Stimulated activated CD8-positive, alpha-beta memory T cell treated with anti-CD3 and anti-CD28 coated beads, Interleukin-2, amount 100 ng/mL, for 48 hours (primary cell): ENCODE results near the gene CERS5.
A peak's percentile ranks its signal among the peaks of the same experiment; 100 is the strongest.
"Not testable (repeated sequence)": the region's sequence is repeated elsewhere in the genome, so short reads cannot be mapped to it uniquely, and the experiment has no call there.

ENCODE experiments used
- DNase-seq, 2 donors: peaks; one replicate each; pipeline ENCODE4 v3.0.0-alpha.2; 2020; ENCODE audit warnings: low read depth in 2 of 2

Gene CERS5

DNA sequence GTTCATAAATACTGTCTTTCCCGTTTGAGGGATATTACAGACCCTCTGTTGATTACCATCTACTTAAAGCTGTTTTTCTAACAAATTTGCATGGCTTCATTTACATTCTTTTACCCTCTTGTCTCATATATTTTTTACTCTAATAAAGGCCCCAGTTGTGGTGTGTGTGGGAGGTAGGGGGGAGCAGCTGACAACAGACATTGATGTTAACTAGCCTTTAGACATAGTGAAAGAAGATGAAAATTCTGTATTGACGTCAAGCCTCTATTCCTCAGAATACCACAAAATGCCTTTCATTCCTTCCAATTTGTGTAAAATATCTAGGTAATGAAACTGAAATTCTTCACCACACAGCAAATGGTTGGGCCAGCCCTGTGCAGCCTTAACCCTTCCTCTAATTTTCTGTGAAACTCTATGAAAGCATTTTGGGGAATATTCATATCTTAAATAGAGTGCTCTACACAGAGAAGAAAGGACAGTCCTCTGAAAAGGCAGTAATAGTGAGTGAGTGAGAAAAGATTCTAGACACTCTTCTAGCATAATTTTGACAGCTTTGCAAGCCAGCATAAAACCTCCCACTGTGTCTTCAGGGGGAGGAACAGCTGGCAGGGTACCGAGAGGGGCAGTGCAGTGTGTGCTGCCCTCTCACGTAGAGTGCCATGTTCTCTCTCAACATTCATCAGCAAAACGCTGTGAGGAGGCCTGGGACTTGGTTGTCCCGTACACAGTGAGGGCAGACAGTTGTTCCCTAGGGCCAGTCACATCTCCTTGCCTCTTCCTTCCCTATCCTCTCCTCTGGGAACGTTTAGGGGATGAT is 20.1 kb upstream of the CERS5 start:
- DNase-seq = peak in 1 of 2 donors; percentile 49

DNA sequence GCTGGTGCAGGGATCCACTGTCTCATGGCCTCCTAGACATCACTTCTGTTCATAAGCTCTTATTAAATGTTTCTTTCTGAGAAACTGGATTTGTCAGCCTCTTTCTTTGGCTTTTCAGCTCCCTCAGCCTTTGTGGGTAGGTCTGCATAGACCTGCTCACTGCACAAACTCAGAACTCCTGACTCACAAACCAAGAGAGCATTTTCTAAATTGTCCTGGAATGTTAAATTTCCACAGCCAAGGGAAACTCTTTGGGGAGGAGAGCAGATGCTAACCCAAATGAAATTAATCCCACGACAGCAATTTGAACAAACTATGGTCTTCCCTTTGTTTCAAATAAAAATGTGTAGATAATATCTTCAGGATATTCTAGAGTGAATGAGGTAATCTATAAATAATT is 19.5 kb upstream of the CERS5 start:
- DNase-seq = no peak

- DNase-seq = no peak
Measured at GRCh38 chr12:50185970-50186663, 18.9 kb upstream of the CERS5 start.

GRCh38 chr12:50185301-50185895 is 18.2 kb upstream of the CERS5 start:
- DNase-seq = no peak

- no peak for DNase-seq
Measured at GRCh38 chr12:50184261-50184660, 17.1 kb upstream of the CERS5 start.

- no peak for DNase-seq
Measured at GRCh38 chr12:50182461-50182860, 15.3 kb upstream of the CERS5 start.

- no peak for DNase-seq
Measured at GRCh38 chr12:50181691-50182090, 14.5 kb upstream of the CERS5 start.

DNA sequence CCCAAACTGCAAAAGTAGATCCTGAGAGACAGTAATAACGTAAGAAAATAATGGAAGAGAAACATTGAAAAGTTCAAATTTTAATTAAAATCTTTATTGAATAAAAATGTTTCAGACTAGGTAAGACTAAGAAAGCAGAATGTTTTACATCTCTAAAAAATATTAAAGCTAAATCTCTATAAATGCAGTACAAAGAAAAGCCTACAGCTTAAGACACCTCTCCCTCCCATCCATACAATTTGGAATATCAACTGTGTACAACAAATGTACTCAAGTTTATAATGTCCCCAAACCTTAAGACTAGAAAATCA is 8.5 kb upstream of the CERS5 start:
- no peak for DNase-seq

- DNase-seq = no peak
Measured at GRCh38 chr12:50174971-50175715, 8.0 kb upstream of the CERS5 start.

- peak; percentile 48 to 53 for DNase-seq
Measured at GRCh38 chr12:50166799-50167048, 445 bp downstream of the CERS5 start.

DNA sequence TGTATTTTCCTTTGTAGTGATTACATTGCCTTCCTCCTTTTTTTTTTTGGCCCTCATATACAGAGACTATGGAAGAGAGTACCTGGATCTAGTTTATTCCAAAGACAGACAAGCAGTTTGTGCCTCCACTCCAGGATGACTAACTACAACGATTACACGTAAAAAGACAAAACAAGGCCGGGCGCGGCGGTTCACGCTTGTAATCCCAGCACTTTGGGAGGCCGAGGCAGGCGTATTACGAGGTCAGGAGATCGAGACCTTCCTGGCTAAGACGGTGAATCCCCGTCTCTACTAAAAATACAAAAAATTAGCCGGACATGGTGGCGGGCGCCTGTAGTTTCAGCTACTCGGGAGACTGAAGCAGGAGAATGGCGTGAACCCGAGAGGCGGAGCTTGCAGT is 2.2 kb downstream of the CERS5 start:
- no peak for DNase-seq

DNA sequence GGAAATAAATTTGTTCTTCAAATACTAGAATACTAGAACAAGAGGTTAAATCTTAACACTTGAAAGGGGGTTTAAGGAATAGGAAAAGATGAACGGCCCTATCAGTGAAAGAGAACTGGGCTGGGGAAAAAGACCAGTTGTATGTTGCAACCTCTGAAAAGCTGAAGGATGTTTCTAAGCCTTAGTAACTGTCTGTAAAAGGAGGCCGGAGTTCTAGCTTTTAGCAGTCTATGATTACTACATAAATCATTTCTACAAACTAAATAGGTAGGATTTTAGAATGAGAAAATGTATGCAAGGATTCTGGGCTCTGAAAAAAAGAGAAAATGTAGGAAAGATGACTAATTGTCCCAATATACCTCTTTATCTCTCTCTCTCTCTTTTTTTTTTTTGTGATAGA is 4.9 kb downstream of the CERS5 start:
- no peak for DNase-seq

DNA sequence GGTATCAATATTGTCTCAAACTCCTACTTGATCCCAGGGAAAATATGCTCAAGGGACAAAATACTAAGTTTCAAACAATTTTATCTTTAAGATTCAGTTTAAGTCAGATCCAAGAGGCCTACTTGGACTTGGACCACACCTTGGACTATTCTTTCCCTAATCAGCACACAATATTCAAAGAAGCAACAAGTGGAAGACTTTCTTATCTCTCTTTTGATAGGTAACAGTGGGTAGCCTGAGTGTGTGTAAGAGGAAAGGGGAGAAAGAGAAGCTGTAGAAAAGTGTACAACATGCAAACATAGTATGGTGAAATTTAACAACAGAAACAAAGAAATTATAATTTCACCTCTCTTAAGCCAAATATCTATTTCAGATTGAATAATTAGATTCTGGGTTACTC is 6.5 kb downstream of the CERS5 start:
- no peak for DNase-seq

DNA sequence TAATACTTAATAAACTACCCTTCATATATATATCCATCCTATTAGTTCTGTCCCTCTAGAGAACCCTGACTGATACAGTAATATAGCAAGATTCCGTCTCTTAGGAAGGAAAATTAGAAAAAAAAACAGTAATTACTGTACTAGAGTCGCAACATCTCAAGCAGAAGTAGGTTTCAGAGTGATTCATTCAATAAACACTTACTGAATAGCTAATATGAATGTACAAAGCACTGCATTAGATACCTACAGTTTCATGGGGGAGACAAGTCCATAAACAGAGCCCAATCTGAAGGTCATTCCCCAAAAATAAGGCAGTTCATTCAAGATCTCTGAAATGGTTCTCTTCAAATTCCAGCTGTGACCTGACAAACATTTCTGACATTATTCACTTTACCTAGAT is 9.9 kb downstream of the CERS5 start:
- no peak for DNase-seq

DNA sequence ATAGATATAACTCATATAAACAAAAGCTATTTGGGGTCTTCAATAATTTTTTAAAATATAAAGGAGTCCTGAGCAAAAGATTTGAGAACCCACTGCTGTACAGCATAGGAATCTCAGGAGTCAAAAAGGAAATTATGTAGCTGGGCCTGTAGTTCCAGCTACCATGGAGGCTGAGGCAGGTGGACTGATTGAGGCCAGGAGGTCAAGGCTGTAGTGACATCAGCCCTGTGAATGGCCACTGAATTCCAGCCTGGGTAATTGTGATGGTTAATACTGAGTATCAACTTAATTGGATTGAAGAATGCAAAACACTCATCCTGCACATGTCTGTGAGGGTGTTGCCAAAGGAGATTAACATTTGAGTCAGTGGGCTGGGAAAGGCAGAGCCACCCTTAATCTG is 10.5 kb downstream of the CERS5 start:
- no peak for DNase-seq

- DNase-seq = not testable (repeated sequence)
Measured at GRCh38 chr12:50154947-50155346, 12.2 kb downstream of the CERS5 start.

DNA sequence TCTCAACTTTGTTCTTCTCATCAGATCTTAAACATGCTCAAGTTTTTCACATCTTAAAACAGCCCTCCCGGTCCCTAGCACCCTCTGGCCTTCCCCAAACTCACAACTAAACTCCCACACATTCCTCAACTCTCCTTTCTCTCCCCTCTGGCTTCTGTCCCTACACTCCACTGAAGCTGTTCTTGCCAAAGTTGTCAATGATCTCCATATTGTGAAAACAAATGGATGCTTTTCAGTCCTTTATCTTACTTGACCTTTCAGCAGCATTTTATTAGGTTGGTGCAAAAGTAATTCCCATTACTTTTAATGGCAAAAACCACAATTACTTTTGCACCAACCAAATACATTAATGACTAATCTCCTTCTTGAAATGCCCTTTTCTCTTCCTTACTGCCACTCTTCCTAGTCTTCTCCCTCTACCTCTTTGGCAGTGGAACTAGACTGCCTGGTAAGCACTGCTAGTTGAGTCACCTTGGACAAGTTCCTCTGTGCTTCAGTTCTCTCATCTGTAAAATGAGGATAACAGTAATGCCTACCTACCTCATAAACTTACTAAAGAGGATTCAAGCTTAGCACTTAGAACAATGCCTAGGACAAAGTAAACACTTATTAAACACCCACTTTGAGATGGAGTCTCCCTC is 16.0 kb downstream of the CERS5 start:
- DNase-seq = no peak

GRCh38 chr12:50149311-50149710 is 17.9 kb downstream of the CERS5 start:
- DNase-seq = no peak

GRCh38 chr12:50148011-50148410 is 19.2 kb downstream of the CERS5 start:
- not testable (repeated sequence) for DNase-seq

- DNase-seq = no peak
Measured at GRCh38 chr12:50147281-50147680, 19.9 kb downstream of the CERS5 start.

DNA sequence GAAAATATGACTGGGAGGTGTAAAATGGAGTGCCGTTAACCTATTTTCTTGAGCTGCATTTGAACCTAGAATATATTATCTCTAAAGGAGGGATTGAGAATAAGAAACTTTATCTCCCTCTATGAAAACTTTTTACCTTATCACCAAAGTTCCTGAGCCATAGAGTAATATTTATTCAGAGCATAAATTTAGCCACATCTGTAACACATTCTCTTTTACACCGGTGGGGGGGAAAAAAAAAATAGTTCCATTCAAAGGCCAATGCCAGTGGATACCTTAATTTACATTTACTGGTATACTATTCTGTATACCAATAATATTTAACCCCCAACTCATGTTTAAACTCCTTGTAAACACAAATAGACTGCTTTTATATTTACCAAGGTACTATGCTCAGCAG is 21.7 kb downstream of the CERS5 start:
- no peak for DNase-seq

DNA sequence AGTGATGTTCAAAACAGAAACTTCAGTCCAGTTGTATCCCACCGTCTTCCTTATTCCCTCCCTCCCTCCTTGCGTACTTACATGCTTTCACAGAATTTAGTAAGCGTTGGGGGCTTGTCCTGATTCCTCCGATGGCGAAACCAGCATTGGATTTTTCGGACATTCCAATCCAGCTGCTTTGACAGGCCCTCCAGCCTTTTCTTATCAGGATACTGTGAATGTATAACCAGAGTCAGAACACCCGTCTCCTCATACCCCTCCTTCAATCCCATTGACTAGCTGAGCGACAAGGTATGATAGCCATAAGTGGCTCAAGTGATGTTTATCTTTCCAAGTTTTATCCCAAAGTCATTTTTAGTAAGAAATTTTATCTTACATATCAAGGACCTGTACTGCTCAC is 24.2 kb downstream of the CERS5 start:
- no peak for DNase-seq
